HFFc6 (cell line): Measurements from ENCODE around the gene GNMT. TPM values are rescaled to one million over a fixed set of nuclear protein-coding genes. Genes with fewer than 3 reads are reported as not detected.
"Not testable (repeated sequence)": the region's sequence is repeated elsewhere in the genome, so short reads cannot be mapped to it uniquely, and the experiment has no call there.

Experiments used
- DNase-seq: peaks from one replicate; pipeline ENCODE4 v3.0.0-alpha.2; 2018
- H3K27ac Mint-ChIP-seq: 2 replicates; pipeline ENCODE4 v1.8.0; 2020; ENCODE audit warnings: mild to moderate bottlenecking, mixed read lengths
- H3K27me3 Mint-ChIP-seq: 2 replicates; pipeline ENCODE4 v1.8.0; 2021; ENCODE audit warnings: mild to moderate bottlenecking, moderate library complexity, mixed read lengths; ENCODE audit not compliant: insufficient read depth
- H3K36me3 Mint-ChIP-seq: 2 replicates; pipeline ENCODE4 v1.8.0; 2021; ENCODE audit warnings: low read depth, mixed read lengths
- H3K4me1 Mint-ChIP-seq: 2 replicates; pipeline ENCODE4 v1.8.0; 2020; ENCODE audit warnings: low read depth, mixed read lengths
- H3K4me3 Mint-ChIP-seq: 2 replicates; pipeline ENCODE4 v1.8.0; 2020; ENCODE audit warnings: mild to moderate bottlenecking, moderate library complexity, mixed read lengths
- H3K9me3 Mint-ChIP-seq: 2 replicates; pipeline ENCODE4 v1.8.0; 2020; ENCODE audit warnings: mild to moderate bottlenecking, mixed read lengths
- CTCF ChIP-seq: fragments of 200-600 bp; sonication (generic); IDR thresholded peaks from 2 replicates; pipeline ENCODE4 v1.5.0; 2021; ENCODE audit warnings: antibody characterized with exemption, mild to moderate bottlenecking
- total RNA-seq, 6 experiments: library from RNA; stranded (reverse); fragmentation: NEBNext Ultra II Directional; extraction: Animal tissue kit (Norgen Biotek cat#: 25700); gene quantifications; 2 replicates in 1 of 6; 3 replicates in 5 of 6; pipeline ENCODE4 v1.2.3, GENCODE V29; 2021

GNMT gene
- total RNA-seq, 6 experiments from 2014 or later, result 0.16 to 0.24 (median 0.20) TPM; not detected in 1

- Mint-ChIP-seq H3K4me1 (no peaks in the 10 kb centered on the region), H3K4me3 (no peak overlapping the region), H3K27ac (no peak overlapping the region), H3K36me3 (peaks cover 4% of the 10 kb centered on the region; the same call in 1 of the 2 replicates), H3K9me3 (no peaks in the 10 kb centered on the region), H3K27me3 (no peaks in the 10 kb centered on the region; the same call in 1 of the 2 replicates)
- DNase-seq, result no peak
- TF ChIP-seq CTCF, result no peak
These were observed 12.6 kb upstream of the GNMT start for GRCh38 chr6:42947950-42948349.

DNA sequence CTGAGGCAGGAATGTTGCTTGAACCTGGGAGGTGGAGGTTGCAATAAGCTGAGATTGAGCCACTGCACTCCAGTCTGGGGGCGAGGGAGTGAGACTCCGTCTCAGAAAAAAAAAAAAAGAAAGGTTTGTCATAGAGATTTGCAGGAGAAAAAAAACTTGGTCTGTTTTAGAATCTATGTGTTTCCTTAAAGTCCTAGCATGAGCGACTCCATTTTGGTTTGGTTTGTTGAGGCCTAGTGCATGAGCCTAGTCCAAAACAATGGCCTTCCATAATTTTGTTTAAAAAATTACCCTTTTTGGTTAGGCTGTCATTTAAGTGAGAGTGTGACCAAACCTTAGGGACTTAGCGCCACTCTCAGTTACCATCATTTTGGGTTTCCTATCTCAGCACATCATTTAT is 8.2 kb upstream of the GNMT start:
- TF ChIP-seq CTCF, result no peak
- H3K27me3 Mint-ChIP-seq, result no peaks in the 10 kb centered on the region; the same call in 1 of the 2 replicates
- no peaks in the 10 kb centered on the region for H3K9me3 Mint-ChIP-seq
- H3K4me3 Mint-ChIP-seq, result no peak overlapping the region
- DNase-seq, result no peak
- H3K36me3 Mint-ChIP-seq, result no peaks in the 10 kb centered on the region
- H3K27ac Mint-ChIP-seq, result no peak overlapping the region
- no peaks in the 10 kb centered on the region for H3K4me1 Mint-ChIP-seq

GRCh38 chr6:42954405-42954804 is 6.1 kb upstream of the GNMT start:
- not testable (repeated sequence) for DNase-seq, H3K9me3 Mint-ChIP-seq, H3K4me1 Mint-ChIP-seq, H3K27me3 Mint-ChIP-seq, H3K27ac Mint-ChIP-seq, H3K4me3 Mint-ChIP-seq, H3K36me3 Mint-ChIP-seq

DNA sequence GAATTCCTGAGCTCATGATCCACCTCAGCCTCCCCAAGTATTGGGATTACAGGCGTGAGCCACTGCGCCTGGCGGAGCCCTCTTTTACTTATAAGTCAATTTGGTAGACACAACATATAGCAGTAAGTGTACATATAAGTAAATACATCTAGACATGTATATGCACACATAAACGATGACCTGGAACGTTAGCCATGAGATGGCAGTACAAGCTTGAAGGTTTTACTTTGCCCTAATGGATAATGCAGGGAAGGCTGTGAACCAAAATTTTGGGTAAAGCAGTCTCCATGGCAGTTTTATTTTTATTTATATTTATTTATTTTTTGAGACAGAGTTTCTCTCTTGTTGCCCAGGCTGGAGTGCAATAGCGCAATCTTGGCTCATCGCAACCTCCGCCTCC is 2.4 kb upstream of the GNMT start:
- peaks cover 13% of the 10 kb centered on the region for H3K36me3 Mint-ChIP-seq
- TF ChIP-seq CTCF, result no peak
- H3K4me3 Mint-ChIP-seq, result no peak overlapping the region
- peaks cover 29% of the 10 kb centered on the region for H3K4me1 Mint-ChIP-seq
- no peak for DNase-seq
- no peak overlapping the region for H3K27ac Mint-ChIP-seq
- H3K9me3 Mint-ChIP-seq, result no peaks in the 10 kb centered on the region
- peaks cover 2% of the 10 kb centered on the region; the same call in 1 of the 2 replicates for H3K27me3 Mint-ChIP-seq

DNA sequence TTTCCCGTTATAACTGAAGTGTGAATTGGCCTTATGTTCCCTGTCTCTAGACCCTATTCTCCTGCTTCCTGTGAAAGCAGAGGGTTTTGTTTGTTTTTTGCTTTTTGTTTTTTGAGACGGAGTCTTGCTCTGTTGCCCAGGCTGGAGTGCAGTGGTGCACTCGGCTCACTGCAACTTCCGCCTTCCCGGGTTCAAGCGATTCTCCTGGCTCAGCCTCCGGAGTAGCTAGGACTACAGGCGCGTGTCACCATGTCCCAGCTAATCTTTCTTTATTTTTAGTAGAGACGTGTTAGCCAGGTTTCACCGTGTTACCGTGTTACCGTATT is 674 bp upstream of the GNMT start:
- Mint-ChIP-seq H3K27ac (no peak overlapping the region), H3K27me3 (peaks cover 2% of the 10 kb centered on the region; the same call in 1 of the 2 replicates), H3K9me3 (no peaks in the 10 kb centered on the region), H3K4me1 (peaks cover 29% of the 10 kb centered on the region), H3K36me3 (peaks cover 13% of the 10 kb centered on the region), H3K4me3 (peak overlapping the region; percentile 76)
- no peak for TF ChIP-seq CTCF
- DNase-seq, result no peak

GRCh38 chr6:42961020-42961470 is 491 bp downstream of the GNMT start:
- Mint-ChIP-seq H3K4me3 (peak overlapping the region; percentile 76; the same call in 1 of the 2 replicates), H3K27me3 (peaks cover 2% of the 10 kb centered on the region; the same call in 1 of the 2 replicates), H3K9me3 (no peaks in the 10 kb centered on the region)

More at GRCh38 chr6:42961020-42961470, 491 bp downstream of the GNMT start:
- DNase-seq, result no peak
- Mint-ChIP-seq H3K36me3 (peaks cover 13% of the 10 kb centered on the region), H3K4me1 (peaks cover 29% of the 10 kb centered on the region), H3K27ac (no peak overlapping the region)
- no peak for TF ChIP-seq CTCF
